ENCODE results near the gene TCL1A.

TCL1A gene

DNA sequence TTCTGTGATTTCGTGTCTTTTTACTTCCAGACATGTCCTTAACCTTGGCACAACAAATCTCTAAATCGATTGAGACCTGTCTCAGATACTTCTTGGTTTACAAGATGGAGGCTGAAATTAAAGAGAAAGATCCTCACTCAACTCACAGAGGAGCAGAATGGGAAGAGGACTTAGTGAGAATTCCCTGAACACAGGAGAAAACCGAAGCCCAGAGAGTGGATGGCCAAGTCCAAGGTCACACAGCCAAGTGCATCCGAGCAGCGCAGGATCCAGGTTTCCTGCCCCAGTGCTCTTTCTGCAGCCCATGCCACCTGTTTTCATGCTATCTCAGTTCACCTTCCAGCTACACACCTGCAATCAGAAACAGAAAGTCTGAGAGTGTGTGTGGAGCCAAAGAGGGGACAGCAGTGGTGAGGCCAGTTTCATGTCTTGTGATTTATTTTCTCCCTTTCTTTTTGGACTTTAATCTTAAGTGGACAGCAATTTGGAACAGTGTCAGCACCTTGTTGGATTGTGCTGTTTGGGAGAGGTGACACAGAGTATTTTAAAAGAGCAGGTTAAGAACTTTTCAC is 50.6 kb downstream of the TCL1A start:
- H3K36me3 ChIP-seq (ENCODE audit: insufficient read depth, low read length) = no peaks in the 10 kb centered on the region
- H3K9ac ChIP-seq (ENCODE audit: insufficient read length) = no peak overlapping the region
- no peak overlapping the region for H3K27ac ChIP-seq
- no peaks in the 10 kb centered on the region for H3K9me3 ChIP-seq (ENCODE audit: low read depth, low read length)
- no peak overlapping the region for H3K4me3 ChIP-seq
- TF ChIP-seq FOXP2 (optimal IDR thresholded peaks at IDR 0.05; ENCODE audit: control extremely low read depth, extremely low read length, insufficient read depth) = no peak
- no peak for TF ChIP-seq EZH2 (IDR thresholded peaks at IDR 0.05)
- no peak for TF ChIP-seq POLR2AphosphoS5 (IDR thresholded peaks at IDR 0.05; ENCODE audit: borderline replicate concordance, low read depth, low read length)
- DNase-seq (ENCODE audit: low read depth, low spot score) = no peak

DNA sequence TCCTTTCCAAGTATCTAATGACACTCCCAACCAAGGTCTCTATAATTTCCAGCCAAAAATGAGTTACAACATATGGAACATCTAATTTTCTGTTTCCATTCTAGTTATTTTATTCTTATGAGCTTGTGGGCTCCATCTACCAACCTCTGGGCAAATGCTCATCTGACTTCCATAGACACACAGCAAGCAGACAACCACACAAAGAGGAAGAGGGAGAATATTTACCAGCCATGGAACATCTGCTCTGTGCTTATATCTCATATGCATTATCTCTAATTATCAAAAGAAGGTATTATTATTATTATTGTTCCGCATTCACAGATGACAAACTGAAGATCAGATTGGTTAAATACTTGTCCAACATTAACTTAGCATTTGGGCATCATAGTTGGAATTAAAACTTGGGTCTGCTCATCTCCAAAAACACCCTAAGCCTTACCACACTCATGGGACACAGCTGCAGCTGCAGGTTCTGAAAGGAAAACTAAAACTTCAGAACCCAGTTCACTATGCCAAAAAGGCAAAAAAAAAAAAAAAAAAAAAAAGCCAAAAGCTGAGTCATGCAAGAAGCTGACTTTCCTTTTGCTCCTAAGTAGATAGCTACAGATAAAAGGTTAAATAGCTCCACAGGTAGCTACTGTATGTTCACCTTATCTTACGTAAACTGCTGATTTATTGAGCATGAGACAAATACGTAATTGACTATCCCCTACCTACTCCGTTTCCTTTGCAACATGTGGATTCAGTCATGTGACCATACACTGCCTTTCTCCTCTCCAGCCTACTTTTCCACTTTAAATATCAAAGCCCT is 51.3 kb downstream of the TCL1A start:
- Histone ChIP-seq H3K9me3 (ENCODE audit: low read depth, low read length) (no peaks in the 10 kb centered on the region), H3K4me3 (no peak overlapping the region), H3K27ac (no peak overlapping the region), H3K36me3 (ENCODE audit: insufficient read depth, low read length) (no peaks in the 10 kb centered on the region), H3K9ac (ENCODE audit: insufficient read length) (no peak overlapping the region)
- DNase-seq (ENCODE audit: low read depth, low spot score) = no peak
- TF ChIP-seq EZH2 (IDR thresholded peaks at IDR 0.05) = no peak
- TF ChIP-seq FOXP2 (optimal IDR thresholded peaks at IDR 0.05; ENCODE audit: control extremely low read depth, extremely low read length, insufficient read depth) = no peak

DNA sequence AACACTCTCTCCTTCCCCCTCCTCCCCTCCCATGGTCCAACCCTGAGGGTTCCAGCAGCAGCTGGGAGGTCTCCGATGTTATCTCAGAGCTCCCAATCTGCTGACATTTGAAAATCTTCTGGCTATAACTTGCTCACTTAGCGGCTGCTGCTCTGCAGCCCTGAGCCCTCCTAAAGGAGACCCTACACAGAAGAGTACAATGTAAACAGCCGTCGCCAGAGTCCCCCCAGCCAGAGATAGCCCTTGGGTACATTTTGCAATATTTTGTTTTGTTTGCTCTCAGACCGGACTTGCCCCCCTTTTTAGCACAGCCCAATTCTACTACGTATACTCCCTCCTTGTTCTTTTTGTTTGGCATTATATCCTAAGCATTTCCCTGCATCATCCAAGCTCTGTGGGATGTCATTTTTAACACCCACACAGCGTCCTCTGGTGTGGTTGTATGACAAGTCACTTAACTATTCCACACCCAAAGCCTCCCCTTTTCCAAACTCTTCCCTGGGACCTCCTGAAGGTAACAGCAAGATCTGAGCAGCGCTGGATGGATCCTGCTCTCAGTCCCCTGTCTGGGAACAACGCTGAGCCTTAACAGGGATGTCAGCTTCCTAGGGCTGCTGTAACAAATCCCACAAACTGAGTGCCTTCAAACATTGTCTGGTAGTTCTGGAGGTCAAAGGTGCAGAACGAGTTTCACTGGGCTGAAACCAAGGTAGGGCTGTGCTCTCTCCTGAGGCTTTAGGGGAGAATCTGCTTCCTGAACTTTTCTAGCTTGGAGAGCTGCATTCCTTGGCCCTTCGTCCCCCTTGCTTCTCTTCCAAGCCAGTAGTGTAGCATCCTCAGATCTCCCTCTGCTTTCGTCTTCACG is 53.0 kb downstream of the TCL1A start:
- H3K36me3 ChIP-seq (ENCODE audit: insufficient read depth, low read length) = no peaks in the 10 kb centered on the region
- H3K4me3 ChIP-seq = no peak overlapping the region
- TF ChIP-seq FOXP2 (optimal IDR thresholded peaks at IDR 0.05; ENCODE audit: control extremely low read depth, extremely low read length, insufficient read depth) (no peak), EZH2 (IDR thresholded peaks at IDR 0.05) (no peak), POLR2AphosphoS5 (IDR thresholded peaks at IDR 0.05; ENCODE audit: borderline replicate concordance, low read depth, low read length) (no peak)
- DNase-seq (ENCODE audit: low read depth, low spot score) = no peak
- no peak overlapping the region for H3K27ac ChIP-seq
- no peaks in the 10 kb centered on the region for H3K9me3 ChIP-seq (ENCODE audit: low read depth, low read length)
- H3K9ac ChIP-seq (ENCODE audit: insufficient read length) = no peak overlapping the region

DNA sequence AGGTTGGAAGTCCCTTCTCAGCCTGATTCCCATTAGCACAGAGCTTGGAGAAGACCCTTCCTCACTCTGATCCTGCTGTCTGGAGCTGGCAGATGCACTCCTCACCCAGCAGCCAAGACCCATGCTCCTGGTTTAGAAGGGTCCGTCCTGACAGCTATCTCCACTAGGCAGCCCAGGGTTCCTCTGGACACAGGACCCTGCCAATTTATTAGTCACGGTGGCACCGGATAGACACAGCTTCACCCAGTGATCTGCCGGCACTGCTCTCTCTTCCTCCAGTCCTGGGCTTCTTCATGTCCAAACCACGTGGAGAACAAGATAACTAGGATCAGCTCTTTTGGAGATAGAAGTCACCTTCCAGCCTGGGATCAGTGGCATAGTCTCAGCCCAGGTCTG is 53.9 kb downstream of the TCL1A start:
- TF ChIP-seq POLR2AphosphoS5 (IDR thresholded peaks at IDR 0.05; ENCODE audit: borderline replicate concordance, low read depth, low read length) (no peak), EZH2 (IDR thresholded peaks at IDR 0.05) (no peak), FOXP2 (optimal IDR thresholded peaks at IDR 0.05; ENCODE audit: control extremely low read depth, extremely low read length, insufficient read depth) (no peak)
- Histone ChIP-seq H3K27ac (no peak overlapping the region), H3K9me3 (ENCODE audit: low read depth, low read length) (no peaks in the 10 kb centered on the region), H3K9ac (ENCODE audit: insufficient read length) (no peak overlapping the region), H3K36me3 (ENCODE audit: insufficient read depth, low read length) (no peaks in the 10 kb centered on the region), H3K4me3 (no peak overlapping the region)
- no peak for DNase-seq (ENCODE audit: low read depth, low spot score)
